HK-2 (cell line): Measurements from ENCODE around the gene CDC73.
"Not testable (repeated sequence)": the region's sequence is repeated elsewhere in the genome, so short reads cannot be mapped to it uniquely, and the experiment has no call there.

ENCODE experiments used
- DNase-seq: peaks from one replicate; pipeline ENCODE4 v3.0.0-alpha.2; 2018; ENCODE audit not compliant: unreplicated experiment

The CDC73 gene

DNA sequence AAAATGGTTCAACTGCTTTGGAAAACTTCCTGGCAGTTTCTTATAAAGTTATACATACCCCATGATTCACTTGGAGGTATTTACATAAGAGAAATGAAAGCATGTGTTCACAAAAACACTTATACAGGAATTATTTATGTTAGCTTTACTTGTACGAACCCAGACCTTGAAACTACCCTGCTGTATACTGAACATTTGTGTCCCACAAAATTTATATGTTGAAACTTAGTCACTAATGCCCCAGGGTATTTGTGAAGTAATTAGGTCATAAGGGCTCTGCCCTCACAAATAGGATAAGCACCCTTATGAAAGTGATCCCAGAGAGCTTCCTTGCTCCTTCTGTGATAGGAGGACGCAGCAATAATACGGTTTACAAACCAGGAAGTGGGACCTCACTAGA, 107.3 kb downstream of the CDC73 start:
- DNase-seq, result no peak

DNA sequence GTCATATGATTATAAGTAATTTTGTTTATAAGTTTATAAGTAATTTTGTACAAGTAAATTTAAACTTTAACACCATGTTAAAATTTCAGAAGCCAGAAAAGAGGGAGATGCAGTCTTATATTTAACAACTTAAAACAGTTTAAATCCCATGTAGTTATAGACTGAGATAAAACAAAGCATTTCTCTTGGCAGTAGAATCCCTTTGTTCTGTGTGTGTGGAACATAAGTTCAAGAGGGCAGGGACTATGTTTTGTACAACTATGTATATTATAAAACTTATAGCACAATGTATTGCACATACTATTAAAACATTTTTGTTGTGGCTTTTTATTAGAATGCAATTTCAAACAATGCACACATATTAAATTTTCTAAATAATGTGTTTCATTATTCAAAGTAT, 109.3 kb downstream of the CDC73 start:
- not testable (repeated sequence) for DNase-seq

DNA sequence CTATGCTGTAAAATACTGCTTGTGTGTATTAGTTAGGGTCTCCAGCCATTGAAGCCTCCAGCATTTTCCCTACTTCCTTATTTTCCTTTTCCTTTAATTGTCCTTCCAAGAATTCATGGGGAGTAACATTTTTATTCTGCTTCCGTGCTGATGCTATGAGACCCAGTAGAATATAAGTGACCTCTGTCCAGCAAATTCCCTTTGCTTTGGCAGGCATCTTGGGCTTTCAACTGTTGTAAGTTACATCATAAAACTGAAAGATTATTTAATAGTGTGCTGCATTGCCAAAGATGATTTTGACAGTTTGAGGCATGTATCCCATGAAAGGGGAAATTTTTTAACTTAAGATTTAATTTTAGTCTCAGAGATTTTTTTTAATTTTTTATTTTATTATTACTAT, 112.7 kb downstream of the CDC73 start:
- no peak for DNase-seq

DNA sequence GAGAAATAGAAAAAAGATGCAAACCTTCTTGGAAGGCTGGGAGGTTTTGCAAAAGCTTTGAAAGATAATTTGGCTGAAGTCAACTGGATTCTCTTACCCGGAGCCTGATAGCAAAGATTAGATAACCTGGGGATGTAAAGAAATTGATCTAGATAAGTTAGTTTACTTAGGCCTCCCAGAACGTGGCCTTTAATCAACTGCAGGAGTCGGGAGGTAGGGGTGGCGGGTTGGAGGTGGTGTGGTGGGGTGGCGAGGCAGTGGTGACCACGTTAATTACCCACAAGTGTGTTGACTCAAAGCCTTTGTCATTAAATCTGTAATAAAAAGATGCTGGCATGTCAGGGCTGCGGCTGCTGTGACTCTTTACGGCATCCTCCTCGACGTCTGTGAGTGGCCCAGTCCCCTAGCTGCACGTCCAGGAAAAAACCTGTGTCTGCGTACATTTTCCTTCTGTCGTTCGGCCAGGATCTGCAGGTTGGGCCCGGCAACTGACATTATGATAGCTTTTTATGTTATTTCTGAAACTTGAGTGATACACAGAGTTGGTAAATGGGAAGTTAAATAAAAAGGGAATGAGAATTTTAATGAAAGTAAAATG, 115.6 kb downstream of the CDC73 start:
- no peak for DNase-seq

DNA sequence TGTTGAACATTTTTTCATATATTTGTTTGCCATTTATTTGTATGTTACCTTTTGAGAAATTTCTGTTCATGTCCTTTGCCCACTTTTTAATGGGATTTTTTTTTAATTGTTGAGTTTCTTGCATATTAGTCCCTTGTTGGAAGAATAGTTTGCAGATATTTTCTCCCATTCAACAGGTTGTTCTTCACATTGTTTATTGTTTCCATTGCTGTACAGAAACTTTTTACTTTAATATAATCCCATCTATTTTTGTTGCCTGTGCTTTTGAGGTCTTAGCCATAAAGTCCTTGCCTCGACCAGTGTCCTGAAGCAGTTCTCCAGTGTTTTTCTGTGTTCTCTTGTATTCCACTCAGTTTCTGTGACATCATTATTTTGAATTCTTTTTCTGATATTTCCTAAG, 118.8 kb downstream of the CDC73 start:
- no peak for DNase-seq

DNA sequence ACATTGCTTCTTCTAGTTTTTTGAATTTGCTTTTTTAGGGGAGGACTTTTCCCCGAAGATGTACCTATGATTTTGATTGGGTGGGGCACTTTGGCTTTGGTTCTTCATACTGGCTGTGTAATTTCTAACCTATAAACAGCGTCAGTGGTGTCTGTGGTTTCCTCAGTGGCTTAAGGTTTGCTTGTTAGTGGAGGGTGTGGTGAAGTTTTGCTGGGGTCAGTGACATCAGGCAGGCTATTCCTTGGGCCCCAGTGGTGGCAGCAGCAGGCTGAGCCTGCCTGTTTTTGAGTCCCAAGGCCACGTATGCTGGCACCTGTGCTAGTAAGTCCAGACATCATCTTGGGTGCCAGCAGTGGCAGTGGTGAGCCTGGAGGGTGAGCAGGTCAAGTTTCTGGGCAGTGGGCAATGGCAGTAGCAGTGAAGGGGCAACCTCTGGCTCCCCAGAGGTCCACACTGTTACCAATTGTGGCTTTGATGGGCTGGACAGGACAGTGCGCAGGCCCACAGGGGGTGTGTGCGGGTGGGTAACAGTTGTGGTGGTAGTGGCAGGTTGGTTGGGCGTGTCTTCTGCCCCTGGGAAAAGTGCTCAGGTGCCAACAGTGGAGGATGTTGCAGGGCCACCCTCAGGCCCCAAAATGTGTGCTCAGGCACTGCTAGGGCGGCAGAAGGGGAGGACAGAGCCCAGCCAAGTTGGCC, 119.4 kb downstream of the CDC73 start:
- no peak for DNase-seq

DNA sequence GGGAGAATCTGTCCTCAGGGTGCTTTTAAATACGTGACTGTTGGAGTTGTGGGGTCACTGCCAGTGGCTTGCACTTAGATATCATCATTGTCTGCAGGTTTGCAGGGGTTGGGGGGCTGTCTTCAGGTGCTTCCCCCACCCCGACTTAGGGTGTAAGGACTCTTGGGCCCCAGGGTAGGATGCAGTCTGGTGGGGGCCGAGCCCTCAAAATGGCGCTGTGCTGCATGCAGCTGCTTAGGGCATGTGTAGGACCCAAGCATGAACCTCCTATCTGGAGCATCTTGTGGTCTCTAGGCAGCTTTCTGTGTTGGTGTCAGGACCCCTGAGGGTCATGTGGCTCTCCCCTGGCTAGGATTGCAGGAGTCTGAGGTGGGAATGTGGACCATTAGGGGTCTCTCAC, 120.2 kb downstream of the CDC73 start:
- DNase-seq, result no peak

DNA sequence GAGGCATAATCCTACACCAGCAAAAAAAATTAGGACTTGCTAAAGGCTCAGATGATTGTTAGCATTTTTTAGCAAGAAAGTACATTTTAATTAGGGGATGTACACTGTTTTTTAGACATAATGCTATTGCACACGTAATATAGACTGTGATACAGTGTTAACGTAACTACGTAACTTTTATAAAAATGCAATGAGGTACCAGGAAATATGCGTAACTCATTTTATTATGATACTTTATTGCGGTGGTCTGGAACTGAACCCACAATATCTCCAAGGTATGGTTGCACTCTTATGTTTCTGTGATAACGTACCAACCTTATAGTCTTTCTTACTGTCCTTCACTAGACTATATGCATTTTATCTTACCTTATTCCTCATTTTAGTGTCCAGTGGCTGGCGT, 127.4 kb downstream of the CDC73 start:
- DNase-seq, result no peak

DNA sequence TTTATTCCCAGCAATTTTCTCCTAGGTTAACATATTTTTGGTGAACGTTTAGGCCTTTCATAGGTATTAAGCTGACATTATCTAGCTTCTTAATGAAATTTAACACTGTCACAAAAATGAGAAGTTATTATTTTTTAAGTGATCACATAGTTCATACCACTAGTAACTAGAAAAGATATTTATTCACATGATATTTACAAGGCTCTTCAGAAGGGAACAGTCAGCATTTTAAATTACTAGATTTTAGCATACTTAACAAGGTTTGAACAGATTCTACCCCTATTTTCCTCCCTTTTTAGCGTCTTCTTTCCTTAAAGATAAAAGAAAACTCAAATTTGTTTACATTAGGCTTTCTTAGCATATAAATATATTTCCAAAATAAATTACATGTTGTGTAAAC, 130.1 kb downstream of the CDC73 start:
- no peak for DNase-seq

DNA sequence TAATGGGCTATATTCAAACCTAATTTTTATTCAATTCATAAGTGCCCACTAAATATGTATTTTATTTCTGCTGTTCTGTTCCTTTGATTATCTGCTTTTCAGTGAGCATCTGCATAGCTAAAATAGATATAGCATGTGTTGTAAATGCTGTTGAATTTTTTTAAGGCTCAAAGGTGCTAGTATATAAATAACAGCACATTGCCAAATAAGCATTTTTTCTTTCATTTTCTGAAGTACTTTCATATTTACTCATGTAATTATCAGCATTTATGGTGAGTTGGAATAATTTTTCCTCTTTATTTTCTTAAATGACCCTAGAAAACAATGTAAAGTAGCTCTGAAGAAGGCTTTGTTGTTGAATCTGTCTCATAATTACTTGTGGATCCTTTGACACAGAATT, 134.2 kb downstream of the CDC73 start:
- DNase-seq, result no peak

DNA sequence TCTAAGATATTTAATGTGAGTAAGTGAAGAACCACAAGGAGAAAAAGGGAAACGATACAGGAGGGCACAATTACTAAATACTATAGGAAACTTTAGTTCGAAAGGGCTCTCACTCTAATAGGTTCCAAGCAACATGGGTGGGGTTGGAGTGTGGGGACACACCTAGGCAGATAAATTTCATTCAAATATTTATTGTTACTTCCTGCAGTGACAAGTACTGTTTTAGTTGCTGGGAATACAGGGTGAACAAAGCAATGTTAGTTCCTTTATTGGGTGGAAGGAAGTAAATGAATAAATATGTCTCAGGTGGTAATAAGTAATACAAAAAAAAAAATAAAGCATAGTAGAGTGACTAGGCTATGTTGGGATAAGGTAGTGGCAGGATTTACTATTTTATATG, 137.8 kb downstream of the CDC73 start:
- no peak for DNase-seq

DNA sequence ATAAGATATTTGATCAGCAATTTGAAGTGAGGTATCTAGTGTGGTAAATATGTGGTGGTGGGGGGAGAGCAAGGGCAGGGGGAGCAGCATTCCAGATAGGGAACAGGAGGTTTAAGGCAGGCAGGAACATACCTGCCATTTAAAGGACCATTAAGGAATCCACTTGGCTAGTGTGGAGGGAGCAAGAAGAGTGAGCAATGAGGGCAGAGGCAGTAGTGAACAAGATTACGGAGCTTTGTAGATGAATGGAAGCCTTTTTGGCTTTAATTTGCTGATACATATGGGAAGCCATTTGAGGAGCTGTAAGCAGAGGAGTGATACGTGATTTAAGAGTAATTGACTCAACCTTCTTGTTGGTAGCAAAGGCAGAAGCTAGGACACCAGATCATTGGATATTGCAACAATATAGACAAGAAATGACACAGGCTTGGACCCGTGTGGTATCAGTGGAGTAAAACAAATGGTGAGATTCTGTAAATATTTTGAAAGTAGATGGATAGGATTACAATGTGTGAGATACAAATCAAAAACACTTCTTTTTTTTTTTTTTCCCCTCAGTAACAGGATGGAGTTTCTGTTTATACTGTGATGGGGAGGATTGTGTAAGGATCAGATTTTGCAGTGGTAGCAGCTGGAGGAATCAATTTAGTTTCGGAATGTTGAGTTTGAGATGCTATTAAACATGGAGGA, 138.4 kb downstream of the CDC73 start:
- no peak for DNase-seq

DNA sequence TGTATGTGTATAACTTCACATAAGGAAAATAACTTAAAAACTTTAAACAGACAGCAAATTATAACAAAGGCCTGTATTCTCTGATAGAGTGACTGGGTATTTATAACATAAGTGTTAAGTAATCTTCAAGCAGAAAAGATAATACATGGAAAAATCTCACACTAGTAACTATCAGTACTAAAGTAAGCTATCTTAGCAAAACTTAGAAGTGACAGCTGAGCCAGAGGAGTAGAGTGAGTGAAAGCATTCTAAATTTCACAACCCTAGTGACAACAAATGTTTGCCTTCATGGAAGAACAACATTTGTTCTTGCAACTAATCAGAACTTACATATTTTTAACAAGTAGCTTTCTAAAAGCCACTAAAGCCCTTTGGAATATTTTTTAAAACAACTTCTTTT, 139.1 kb downstream of the CDC73 start:
- no peak for DNase-seq

DNA sequence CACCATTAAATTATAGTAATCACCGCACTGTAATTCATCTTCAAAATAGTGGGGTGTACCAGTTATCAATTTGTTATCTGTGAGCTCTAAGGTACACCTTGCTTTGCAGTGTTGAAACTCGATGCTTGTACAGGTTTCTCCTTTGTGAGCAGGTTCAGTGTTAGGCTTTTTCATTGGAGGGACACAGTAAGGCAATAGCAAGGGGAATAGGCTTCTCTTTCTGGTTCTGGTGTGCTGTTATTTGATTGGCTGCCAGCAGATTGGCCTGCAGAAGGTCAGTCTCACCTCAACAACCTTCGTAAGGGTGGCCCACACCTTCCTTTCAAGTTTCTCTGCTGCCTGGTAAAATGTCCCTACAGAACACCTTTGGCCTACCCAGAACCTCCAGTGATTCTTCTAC, 140.8 kb downstream of the CDC73 start:
- DNase-seq, result no peak

DNA sequence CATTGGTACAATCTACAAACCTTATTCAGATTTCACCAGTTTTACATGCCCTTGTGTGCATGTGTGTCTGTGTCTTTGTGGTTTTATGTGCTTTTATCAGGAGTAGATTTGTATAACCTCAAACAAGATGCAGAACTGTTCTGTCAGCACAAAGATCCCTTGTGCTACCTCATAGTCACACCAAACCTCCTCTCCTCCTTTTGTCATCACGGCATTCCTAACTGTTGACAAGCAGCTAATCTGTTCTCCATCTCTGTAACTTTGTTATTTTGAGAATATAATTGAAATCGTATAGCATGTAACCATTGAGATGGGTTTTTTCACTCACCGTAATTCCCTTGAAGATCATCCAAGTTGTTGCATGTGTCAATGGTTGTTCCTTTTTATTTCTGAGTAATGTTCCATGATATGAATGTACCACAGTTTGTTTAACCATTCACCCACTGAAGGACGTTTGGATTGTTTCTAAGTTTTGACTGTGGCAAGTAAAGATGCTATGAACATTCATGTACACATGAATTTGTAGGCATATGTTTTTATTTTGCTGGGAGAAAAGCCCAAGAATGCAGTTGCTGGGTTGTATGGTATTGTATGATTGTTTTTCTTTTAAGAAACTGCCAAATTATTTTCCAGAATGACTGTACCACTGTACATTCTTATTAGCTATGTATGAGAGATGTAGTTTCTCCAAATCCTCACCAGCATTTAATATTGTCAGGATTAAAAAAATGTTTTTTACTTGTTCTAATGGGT, 142.7 kb downstream of the CDC73 start:
- no peak for DNase-seq

DNA sequence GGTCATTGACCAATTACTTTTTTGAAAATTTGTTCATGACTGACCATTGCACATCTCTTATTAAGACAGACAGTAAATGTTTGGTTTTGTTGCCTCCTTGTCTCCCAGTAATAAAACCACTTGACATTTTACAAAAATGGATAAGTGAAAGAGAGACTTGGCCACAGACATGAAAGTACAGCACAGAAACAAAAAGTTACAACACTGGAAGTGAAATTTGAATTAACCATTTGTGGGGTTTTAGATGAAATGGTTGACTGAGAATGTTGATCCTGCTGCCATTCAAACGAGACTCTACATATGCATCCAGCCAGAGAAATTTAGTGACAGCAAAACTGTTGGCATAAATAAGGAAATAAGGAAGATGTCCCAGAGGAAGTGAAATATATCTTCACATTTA, 143.9 kb downstream of the CDC73 start:
- no peak for DNase-seq

DNA sequence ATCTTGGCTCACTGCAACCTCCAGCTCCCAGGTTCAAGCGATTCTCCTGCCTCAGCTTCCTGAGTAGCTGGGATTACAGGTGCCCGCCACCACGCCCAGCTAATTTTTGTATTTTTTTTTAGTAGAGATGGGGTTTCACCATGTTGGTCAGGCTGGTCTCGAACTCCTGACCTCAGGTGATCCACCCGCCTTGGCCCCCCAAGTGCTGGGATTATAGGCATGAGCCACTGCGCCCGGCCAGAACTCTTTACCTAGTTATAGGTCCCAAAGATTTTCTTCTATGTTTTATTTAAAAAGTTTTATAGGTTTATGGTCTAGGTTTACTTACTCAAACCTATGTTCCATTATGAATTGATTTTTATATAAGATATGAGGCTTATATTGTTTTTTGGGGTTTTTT, 145.0 kb downstream of the CDC73 start:
- DNase-seq, result not testable (repeated sequence)

DNA sequence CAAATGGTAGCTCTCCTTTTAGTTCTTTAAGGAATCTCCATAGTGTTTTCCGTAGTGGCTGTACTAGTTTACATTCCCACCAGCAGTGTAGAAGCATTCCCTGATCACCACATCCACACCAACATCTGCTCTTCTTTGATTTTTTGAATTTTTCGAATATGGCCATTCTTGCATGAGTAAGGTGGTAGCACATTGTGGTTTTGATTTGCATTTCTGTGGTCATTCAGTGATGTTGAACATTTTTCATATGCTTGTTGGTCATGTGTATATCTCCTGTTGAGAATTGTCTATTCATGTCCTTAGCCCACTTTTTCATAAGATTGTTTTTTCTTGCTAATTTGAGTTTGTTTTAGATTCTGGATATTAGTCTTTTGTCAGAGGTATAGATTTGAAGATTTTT, 149.2 kb downstream of the CDC73 start:
- DNase-seq, result no peak

DNA sequence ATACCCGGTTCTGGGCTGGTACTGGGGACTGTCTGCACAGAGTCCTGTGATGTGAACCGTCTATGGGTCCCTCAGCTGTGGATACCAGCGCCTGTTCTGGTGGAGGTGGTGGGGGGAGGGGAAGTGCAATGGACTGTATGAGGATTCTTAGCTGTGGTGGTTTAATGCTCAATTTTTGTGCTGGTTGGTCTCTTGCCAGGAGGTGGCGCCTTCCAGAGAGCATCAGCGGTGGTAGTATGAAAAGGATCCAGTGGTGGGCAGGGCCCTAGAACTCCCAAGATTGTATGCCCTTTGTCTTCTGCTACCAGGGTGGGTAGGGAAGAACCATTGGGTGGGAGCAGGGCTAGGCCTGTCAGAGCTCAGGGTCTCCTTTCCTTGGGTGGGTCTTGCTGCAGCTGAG, 153.9 kb downstream of the CDC73 start:
- DNase-seq, result no peak

DNA sequence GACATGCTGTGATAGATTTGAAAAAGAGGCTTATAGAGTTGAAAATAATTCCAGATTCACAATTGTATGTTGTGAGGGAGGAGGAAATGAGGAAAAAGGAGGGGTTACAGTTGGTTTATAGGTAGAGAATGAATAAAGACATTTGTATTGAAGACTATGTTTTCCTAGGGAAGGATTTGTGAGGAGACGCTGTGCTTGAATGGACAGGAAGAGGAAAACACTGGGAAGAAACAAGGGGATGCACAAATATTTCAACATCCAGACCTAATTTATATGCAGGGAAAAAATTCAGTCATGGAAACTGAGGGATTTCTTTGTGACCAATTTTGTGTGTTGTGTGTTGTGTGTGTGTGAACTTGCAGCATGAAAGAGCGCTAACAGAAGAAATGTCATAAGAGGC, 157.1 kb downstream of the CDC73 start:
- DNase-seq, result no peak

DNA sequence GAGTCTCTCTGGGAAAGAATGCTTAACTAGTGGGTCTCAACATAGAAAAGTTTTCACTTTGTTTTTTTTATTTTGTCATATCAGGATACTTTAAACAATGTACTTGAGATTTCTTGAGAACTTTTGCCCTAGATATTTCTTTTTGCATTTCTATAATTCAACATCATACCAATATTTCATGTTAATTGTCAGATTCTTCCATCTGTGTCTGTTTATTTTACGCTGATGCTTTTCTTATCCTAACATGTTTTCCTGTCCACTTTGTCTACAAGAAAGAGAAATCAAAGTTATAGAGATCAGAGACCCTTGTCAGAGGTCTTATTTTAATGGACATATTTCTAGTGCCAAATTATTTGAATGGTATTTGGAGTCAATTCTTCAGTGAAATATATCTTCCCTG, 160.1 kb downstream of the CDC73 start:
- no peak for DNase-seq

DNA sequence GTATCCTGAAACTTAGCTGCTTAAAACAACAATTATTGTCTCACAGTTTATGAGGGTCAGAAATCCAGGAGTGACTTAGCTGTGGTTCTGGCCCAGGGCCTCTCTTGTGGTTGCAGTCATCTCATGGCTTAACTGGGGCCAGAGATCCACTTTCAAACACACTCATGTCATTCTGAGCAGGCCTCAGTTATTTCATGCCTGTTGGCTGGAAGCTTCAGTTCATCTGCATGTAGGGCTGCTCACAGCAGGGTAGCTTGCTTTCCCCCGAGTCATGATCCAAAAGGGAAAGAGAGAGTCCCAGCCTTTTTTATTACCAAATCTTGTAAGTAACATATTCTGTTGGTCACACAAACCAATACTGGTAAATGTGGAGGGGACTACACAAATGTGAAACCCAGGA, 161.2 kb downstream of the CDC73 start:
- DNase-seq, result no peak

DNA sequence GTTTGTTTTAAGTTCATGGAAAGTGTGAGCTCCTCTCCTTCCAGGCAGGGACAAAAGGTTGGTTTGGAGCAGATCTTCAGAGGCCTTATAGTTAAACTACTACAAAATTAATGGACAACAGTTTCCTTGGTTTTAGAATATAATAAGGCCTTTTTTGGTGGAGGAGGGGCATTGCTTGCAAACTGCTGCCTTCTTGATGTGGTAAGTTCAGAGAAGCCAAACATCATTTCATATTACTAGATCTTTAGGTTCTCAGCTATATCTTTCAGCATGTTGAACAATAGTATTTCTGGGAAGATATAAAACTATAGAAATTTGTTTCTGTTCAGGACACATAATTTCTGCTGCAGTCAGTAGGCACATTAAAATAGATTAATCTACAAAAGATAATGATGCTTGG, 162.4 kb downstream of the CDC73 start:
- no peak for DNase-seq
